Body of pancreas (tissue), 4 donors: Measurements from ENCODE around the gene RBSN. TPM values are rescaled to one million over a fixed set of nuclear protein-coding genes. Genes with fewer than 3 reads are reported as not detected.

Source experiments
- ATAC-seq: fragments of 150-250 bp; one replicate; pipeline ENCODE4 v1.9.1; 2016
- DNase-seq, 4 donors: peaks; one replicate each; pipeline ENCODE4 v3.0.0-alpha.2; 2019
- H3K27ac ChIP-seq, 4 donors: fragments of 200-600 bp; sonication (generic); 1 replicate in 3 of 4; 2 replicates in 1 of 4; pipeline versions ENCODE4 v1.5.1 to v1.6.1; 2016 to 2019; ENCODE audit warnings: mild to moderate bottlenecking in 1 of 4, mixed read lengths in 1 of 4, moderate library complexity in 1 of 4
- H3K27me3 ChIP-seq, 2 donors: fragments of 200-600 bp; sonication (generic); one replicate each; pipeline ENCODE4 v1.6.0; 2016; ENCODE audit warnings: mild to moderate bottlenecking in 1 of 2
- H3K36me3 ChIP-seq, 2 donors: fragments of 200-600 bp; sonication (generic); replicated peaks in 1 of 2; 2 replicates each; pipeline ENCODE4 v1.5.1; 2016; ENCODE audit warnings: low read depth in 2 of 2; ENCODE audit not compliant: insufficient read depth in 1 of 2
- H3K4me1 ChIP-seq: fragments of 200-600 bp; sonication (generic); one replicate; pipeline ENCODE4 v1.6.0; 2016
- H3K4me3 ChIP-seq, 2 donors: fragments of 200-600 bp; sonication (generic); 1 replicate in 1 of 2; 2 replicates in 1 of 2; pipeline ENCODE4 v1.5.1; 2016 to 2019
- H3K9me3 ChIP-seq, 3 donors: fragments of 200-600 bp; sonication (generic); 1 replicate in 2 of 3; 2 replicates in 1 of 3; pipeline ENCODE4 v1.5.1; 2016
- POLR2A ChIP-seq, 3 donors: fragments of 450-650 bp; IDR thresholded peaks; one replicate each; pipeline ENCODE4 v1.6.1; 2016; ENCODE audit warnings: antibody characterized with exemption in 3 of 3, mild to moderate bottlenecking in 2 of 3
- WGBS, 2 donors: methylation state at CpG; one replicate each; pipeline ENCODE4 v1.1.5; 2017; 5-methylcytosine and 5-hydroxymethylcytosine counted together
- intact Hi-C: fragments of 100-400 bp; cut with DNase I; formaldehyde crosslinking; loops from one replicate; pipeline ENCODE4 v1.15.1; 2023
- total RNA-seq, 2 donors: library from RNA; depleted of rRNA; stranded (reverse); fragments of >200 nt; gene quantifications; one replicate each; pipeline ENCODE4 v1.1.0, GENCODE V29; 2016
- TF ChIP-seq, protein P1 (sequence below), 7 experiments: fragments of 450-650 bp in 4 of 7; fragments of 200-600 bp in 3 of 7; sonication (generic) in 3 of 7; IDR thresholded peaks; one replicate each; pipeline ENCODE4 v1.5.1; 2016 to 2019; ENCODE audit warnings: antibody characterized with exemption in 7 of 7

RBSN gene
- total RNA-seq, 2 donors from 2014 or later, result 9.1 to 9.2 TPM

DNA sequence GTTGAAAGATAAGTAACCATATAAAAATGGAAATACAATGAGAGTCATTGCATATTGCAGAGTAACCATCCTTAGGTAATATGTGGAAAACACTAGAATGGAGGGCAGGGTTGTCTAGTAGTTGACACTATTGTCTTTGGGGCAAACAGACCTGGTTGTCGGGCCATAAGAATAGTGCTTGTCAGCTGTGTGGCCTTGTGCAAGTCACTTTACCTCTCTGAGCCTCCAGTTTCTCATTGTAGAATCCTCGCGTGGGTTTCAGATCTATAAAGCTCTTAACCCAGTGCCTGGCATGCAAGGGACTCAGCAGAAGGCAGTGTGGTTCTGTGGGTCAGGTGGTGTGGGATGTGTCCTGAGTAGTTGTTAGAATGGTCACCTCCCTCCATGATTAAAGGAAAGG is 65.8 kb downstream of the RBSN start:
- no peaks in the 10 kb centered on the region for H3K9me3 ChIP-seq
- no peak overlapping the region for H3K27ac ChIP-seq
- no peak for ATAC-seq
- no peaks in the 10 kb centered on the region for H3K4me1 ChIP-seq
- no peaks in the 10 kb centered on the region for H3K27me3 ChIP-seq
- intact Hi-C loops, result no loop called here
- WGBS, 2 donors, result 73 to 100% methylated on average over 3 of the region's 3 CpGs
- TF ChIP-seq, protein P1, sequence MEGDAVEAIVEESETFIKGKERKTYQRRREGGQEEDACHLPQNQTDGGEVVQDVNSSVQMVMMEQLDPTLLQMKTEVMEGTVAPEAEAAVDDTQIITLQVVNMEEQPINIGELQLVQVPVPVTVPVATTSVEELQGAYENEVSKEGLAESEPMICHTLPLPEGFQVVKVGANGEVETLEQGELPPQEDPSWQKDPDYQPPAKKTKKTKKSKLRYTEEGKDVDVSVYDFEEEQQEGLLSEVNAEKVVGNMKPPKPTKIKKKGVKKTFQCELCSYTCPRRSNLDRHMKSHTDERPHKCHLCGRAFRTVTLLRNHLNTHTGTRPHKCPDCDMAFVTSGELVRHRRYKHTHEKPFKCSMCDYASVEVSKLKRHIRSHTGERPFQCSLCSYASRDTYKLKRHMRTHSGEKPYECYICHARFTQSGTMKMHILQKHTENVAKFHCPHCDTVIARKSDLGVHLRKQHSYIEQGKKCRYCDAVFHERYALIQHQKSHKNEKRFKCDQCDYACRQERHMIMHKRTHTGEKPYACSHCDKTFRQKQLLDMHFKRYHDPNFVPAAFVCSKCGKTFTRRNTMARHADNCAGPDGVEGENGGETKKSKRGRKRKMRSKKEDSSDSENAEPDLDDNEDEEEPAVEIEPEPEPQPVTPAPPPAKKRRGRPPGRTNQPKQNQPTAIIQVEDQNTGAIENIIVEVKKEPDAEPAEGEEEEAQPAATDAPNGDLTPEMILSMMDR (IDR thresholded peaks at IDR 0.05), result no peak
- no peak for TF ChIP-seq POLR2A (IDR thresholded peaks at IDR 0.05)
- no peak for DNase-seq
- H3K4me3 ChIP-seq, result no peak overlapping the region
- peaks cover 16 to 36% of the 10 kb centered on the region in 2 donors for H3K36me3 ChIP-seq

GRCh38 chr3:15032650-15033049 is 66.3 kb downstream of the RBSN start:
- Histone ChIP-seq H3K27ac (no peak overlapping the region), H3K4me3 (no peak overlapping the region), H3K36me3 (peaks cover 16 to 37% of the 10 kb centered on the region in 2 donors), H3K4me1 (no peaks in the 10 kb centered on the region), H3K9me3 (no peaks in the 10 kb centered on the region), H3K27me3 (no peaks in the 10 kb centered on the region)
- no peak for ATAC-seq
- TF ChIP-seq POLR2A (IDR thresholded peaks at IDR 0.05), result no peak
- TF ChIP-seq, protein P1 (IDR thresholded peaks at IDR 0.05), result no peak
- intact Hi-C loops, result no loop called here
- 77 to 89% methylated on average over 2 of the region's 2 CpGs for WGBS, 2 donors
- DNase-seq, result no peak

- H3K9me3 ChIP-seq, result no peaks in the 10 kb centered on the region
- no peaks in the 10 kb centered on the region for H3K4me1 ChIP-seq
- TF ChIP-seq, protein P1 (IDR thresholded peaks at IDR 0.05), result no peak
- no peak for TF ChIP-seq POLR2A (IDR thresholded peaks at IDR 0.05)
- intact Hi-C loops, result no loop called here
- no peak overlapping the region for H3K27ac ChIP-seq
- ATAC-seq (no peak), DNase-seq (no peak)
- H3K36me3 ChIP-seq, result peaks cover 10 to 31% of the 10 kb centered on the region in 2 donors
- no peaks in the 10 kb centered on the region for H3K27me3 ChIP-seq
- H3K4me3 ChIP-seq, result no peak overlapping the region
Observed at GRCh38 chr3:15029625-15030024, 69.3 kb downstream of the RBSN start.

GRCh38 chr3:15023719-15024118 is 75.2 kb downstream of the RBSN start:
- Histone ChIP-seq H3K27ac (no peak overlapping the region), H3K27me3 (no peaks in the 10 kb centered on the region), H3K4me1 (no peaks in the 10 kb centered on the region), H3K36me3 (peaks cover 0 to 45% of the 10 kb centered on the region in 2 donors), H3K4me3 (no peak overlapping the region), H3K9me3 (no peaks in the 10 kb centered on the region)
- DNase-seq (no peak), ATAC-seq (no peak)
- intact Hi-C loops, result no loop called here
- 92% methylated on average over 2 of the region's 2 CpGs for WGBS, 2 donors
- no peak for TF ChIP-seq POLR2A (IDR thresholded peaks at IDR 0.05)
- TF ChIP-seq, protein P1 (IDR thresholded peaks at IDR 0.05), result no peak

DNA sequence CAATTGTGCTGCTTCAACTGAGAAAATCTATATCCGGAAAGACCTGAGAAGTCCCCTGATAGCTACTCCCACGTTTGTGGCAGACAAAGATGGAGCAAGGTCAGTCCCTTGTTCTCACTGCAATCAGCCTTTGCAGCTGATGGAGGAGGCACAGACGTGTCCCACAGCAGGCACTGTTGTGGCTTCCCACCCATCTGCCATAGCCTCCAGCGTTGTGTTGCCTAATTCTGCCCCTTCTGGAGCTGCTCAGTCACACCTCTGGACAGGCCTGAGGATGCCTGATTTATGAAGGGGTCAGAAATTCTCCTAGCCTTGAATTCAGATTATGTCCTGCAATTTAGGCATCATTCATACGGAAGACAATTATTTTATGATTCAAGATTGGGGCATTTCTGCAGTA is 75.7 kb downstream of the RBSN start:
- Histone ChIP-seq H3K36me3 (peaks cover 0 to 41% of the 10 kb centered on the region in 2 donors), H3K27ac (no peak overlapping the region), H3K27me3 (no peaks in the 10 kb centered on the region), H3K4me3 (no peak overlapping the region), H3K4me1 (no peaks in the 10 kb centered on the region), H3K9me3 (no peaks in the 10 kb centered on the region)
- intact Hi-C loops, result no loop called here
- ATAC-seq, result no peak
- WGBS, 2 donors, result 73 to 77% methylated on average over 5 of the region's 5 CpGs
- no peak for DNase-seq
- no peak for TF ChIP-seq POLR2A (IDR thresholded peaks at IDR 0.05)
- TF ChIP-seq, protein P1 (IDR thresholded peaks at IDR 0.05), result no peak
